ENCODE data around the gene MBP.

The MBP gene

DNA sequence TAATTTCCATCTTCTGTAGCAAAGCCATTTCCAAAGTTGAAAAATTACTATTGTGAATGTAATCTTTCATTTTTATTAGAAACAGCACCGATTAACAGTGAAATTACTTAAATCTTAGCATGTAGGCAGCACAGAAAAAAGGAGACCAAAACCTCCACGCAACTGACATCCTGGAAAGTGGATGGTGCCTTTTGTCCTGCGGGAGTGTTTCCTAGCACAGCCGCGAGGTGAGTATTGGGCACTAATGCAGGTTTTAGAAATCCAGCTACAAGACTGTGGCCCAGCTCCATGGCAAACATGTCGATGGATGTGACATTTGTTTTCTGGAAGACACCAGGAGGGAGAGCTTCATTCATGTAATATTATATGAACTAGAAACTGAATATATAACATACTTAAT, 86.9 kb downstream of the MBP start:
- ChIA-PET CTCF (interaction anchor here (1.1 to 2.3 kb wide), 6 partner anchors 8 to 45 kb away, joined by 3 to 7 read pairs (median 4); no protein-coding TSS in a partner anchor), POLR2A (no interaction called here)
- TF ChIP-seq, protein P1, sequence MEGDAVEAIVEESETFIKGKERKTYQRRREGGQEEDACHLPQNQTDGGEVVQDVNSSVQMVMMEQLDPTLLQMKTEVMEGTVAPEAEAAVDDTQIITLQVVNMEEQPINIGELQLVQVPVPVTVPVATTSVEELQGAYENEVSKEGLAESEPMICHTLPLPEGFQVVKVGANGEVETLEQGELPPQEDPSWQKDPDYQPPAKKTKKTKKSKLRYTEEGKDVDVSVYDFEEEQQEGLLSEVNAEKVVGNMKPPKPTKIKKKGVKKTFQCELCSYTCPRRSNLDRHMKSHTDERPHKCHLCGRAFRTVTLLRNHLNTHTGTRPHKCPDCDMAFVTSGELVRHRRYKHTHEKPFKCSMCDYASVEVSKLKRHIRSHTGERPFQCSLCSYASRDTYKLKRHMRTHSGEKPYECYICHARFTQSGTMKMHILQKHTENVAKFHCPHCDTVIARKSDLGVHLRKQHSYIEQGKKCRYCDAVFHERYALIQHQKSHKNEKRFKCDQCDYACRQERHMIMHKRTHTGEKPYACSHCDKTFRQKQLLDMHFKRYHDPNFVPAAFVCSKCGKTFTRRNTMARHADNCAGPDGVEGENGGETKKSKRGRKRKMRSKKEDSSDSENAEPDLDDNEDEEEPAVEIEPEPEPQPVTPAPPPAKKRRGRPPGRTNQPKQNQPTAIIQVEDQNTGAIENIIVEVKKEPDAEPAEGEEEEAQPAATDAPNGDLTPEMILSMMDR (IDR thresholded peaks at IDR 0.05; ENCODE audit: control extremely low read depth, extremely low read depth, low read depth, missing control alignments) = no peak
- no peak for DNase-seq (ENCODE audit: extremely low spot score)

GRCh38 chr18:77044866-77045664, 87.5 kb downstream of the MBP start:
- POLR2A ChIA-PET = no interaction called here
- CTCF ChIA-PET = interaction anchor here (1.1 to 1.5 kb wide), 3 partner anchors 9 to 24 kb away, joined by 3 to 5 read pairs (median 4); no protein-coding TSS in a partner anchor
- TF ChIP-seq, protein P1 (IDR thresholded peaks at IDR 0.05; ENCODE audit: control extremely low read depth, extremely low read depth, low read depth, missing control alignments) = no peak
- no peak for DNase-seq (ENCODE audit: extremely low spot score)

GRCh38 chr18:77043541-77044280, 88.9 kb downstream of the MBP start:
- CTCF ChIA-PET = no interaction called here
- TF ChIP-seq, protein P1 (IDR thresholded peaks at IDR 0.05; ENCODE audit: control extremely low read depth, extremely low read depth, low read depth, missing control alignments) = no peak
- POLR2A ChIA-PET = no interaction called here
- no peak for DNase-seq (ENCODE audit: extremely low spot score)

DNA sequence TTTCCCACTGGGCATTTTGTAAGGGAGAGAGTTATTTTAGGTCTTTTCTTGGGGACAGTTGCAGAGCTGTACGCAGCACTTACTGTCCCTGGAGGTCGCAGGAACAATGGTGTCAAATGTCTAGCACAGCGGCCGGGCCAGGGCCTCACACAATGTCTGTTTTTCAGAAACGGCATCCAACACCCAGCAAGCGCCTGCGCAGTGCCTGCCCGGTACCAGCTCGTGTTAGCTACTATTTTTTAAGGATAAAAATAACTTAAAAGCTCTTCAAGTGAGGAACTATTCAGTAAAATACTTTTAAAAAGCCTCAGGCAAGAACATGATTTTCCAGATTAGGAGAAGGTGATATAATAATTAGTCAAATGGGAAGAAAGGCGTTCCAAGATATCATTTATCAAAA, 90.0 kb downstream of the MBP start:
- ChIA-PET CTCF (interaction anchor here (0.8 to 2.0 kb wide), 3 partner anchors 11 to 19 kb away, joined by 3 to 5 read pairs (median 3); no protein-coding TSS in a partner anchor), POLR2A (no interaction called here)
- no peak for DNase-seq (ENCODE audit: extremely low spot score)
- TF ChIP-seq, protein P1 (IDR thresholded peaks at IDR 0.05; ENCODE audit: control extremely low read depth, extremely low read depth, low read depth, missing control alignments) = no peak

GRCh38 chr18:77039196-77040130, 93.1 kb downstream of the MBP start:
- POLR2A ChIA-PET = no interaction called here
- no peak for DNase-seq (ENCODE audit: extremely low spot score)
- CTCF ChIA-PET = interaction anchor here (1.3 to 2.3 kb wide), 3 partner anchors 8 to 236 kb away, joined by 4 to 8 read pairs (median 7); no protein-coding TSS in a partner anchor
- TF ChIP-seq, protein P1 (IDR thresholded peaks at IDR 0.05; ENCODE audit: control extremely low read depth, extremely low read depth, low read depth, missing control alignments) = no peak

Data from GM10248 (cell line).